GM12878 (cell line): ENCODE results near the gene FPGS. TPM values are rescaled to one million over a fixed set of nuclear protein-coding genes. Genes with fewer than 3 reads are reported as not detected.

Source experiments
- ATAC-seq: fragments of 200-7000 bp; cut with Tn5 transposase; 3 replicates; pipeline ENCODE4 v1.9.1; 2020; ENCODE audit warnings: mild to moderate bottlenecking, moderate library complexity
- BruUV-seq: library from RNA; stranded (reverse); fragments of 400-500 nt; replicated peaks from 2 replicates; lab custom pipeline; 2021; lab: Mats Ljungman, UMichigan
- CTCF ChIA-PET: fragments of 300-600 bp; sonication (Branson Sonifier 250); formaldehyde crosslinking; extraction: SDS; loops from one replicate; lab custom pipeline; 2021; ENCODE audit warnings: inconsistent platforms; lab: Yijun Ruan, JAX
- POLR2A ChIA-PET: fragments of 350-600 bp; formaldehyde crosslinking; extraction: SDS; loops from one replicate; lab custom pipeline; 2021; ENCODE audit warnings: inconsistent platforms; lab: Charles Lee
- RAD21 ChIA-PET: fragments of 300-600 bp; sonication (Branson Sonifier 250); formaldehyde crosslinking; loops from one replicate; lab custom pipeline; 2023; ENCODE audit warnings: antibody characterized with exemption; ENCODE audit not compliant: unreplicated experiment; lab: Charles Lee
- SMC1A ChIA-PET: fragments of 300-600 bp; sonication (Branson Sonifier 250); formaldehyde crosslinking; loops from one replicate; lab custom pipeline; 2023; ENCODE audit not compliant: unreplicated experiment, uncharacterized antibody; lab: Charles Lee
- DNase-seq: peaks from one replicate; pipeline ENCODE4 v3.0.0-alpha.2; 2011; ENCODE audit warnings: low read depth, low spot score
- FAIRE-seq: peaks from 3 replicates; lab custom pipeline; 2011; peaks lifted over from hg19 to GRCh38; lab: Jason Lieb, UNC
- H2AFZ ChIP-seq: 2 replicates; pipeline ENCODE4 v1.6.0; 2011; ENCODE audit warnings: low read depth, low read length, control low read depth; ENCODE audit not compliant: control insufficient read depth
- H3K27ac ChIP-seq: 2 replicates; pipeline ENCODE4 v1.5.1; 2011; ENCODE audit warnings: control low read depth; ENCODE audit not compliant: control insufficient read depth, insufficient read depth
- H3K27me3 ChIP-seq, 2 experiments: replicated peaks in 1 of 2; 2 replicates each; pipeline versions ENCODE4 v1.6.0 to v1.6.1; 2011; ENCODE audit warnings: low read length in 1 of 2; ENCODE audit not compliant: control insufficient read depth in 2 of 2, insufficient read depth in 2 of 2
- H3K36me3 ChIP-seq, 2 experiments: 2 replicates each; pipeline ENCODE4 v1.5.1; 2011; ENCODE audit warnings: low read length in 1 of 2; ENCODE audit not compliant: control insufficient read depth in 2 of 2, insufficient read depth in 2 of 2
- H3K4me1 ChIP-seq: 2 replicates; pipeline ENCODE4 v1.6.1; 2011; ENCODE audit warnings: mild to moderate bottlenecking, low read length, moderate library complexity, mixed read lengths; ENCODE audit not compliant: control insufficient read depth, insufficient read depth
- H3K4me2 ChIP-seq: 2 replicates; pipeline ENCODE4 v1.6.0; 2011; ENCODE audit warnings: control low read depth; ENCODE audit not compliant: control insufficient read depth, insufficient read depth
- H3K4me3 ChIP-seq: fragments of 200-600 bp; sonication (generic); 2 replicates; pipeline ENCODE4 v1.5.1; 2016
- H3K79me2 ChIP-seq: 2 replicates; pipeline ENCODE4 v1.6.0; 2011; ENCODE audit warnings: low read length; ENCODE audit not compliant: control insufficient read depth, insufficient read depth
- H3K9ac ChIP-seq: 2 replicates; pipeline ENCODE4 v1.8.0; 2011; ENCODE audit warnings: low read length, control low read depth, mixed read lengths; ENCODE audit not compliant: control insufficient read depth, insufficient read depth
- H3K9me3 ChIP-seq: replicated peaks from 3 replicates; pipeline ENCODE4 v1.5.1; 2011; ENCODE audit warnings: mild to moderate bottlenecking, low read length; ENCODE audit not compliant: control insufficient read depth, insufficient read depth
- H4K20me1 ChIP-seq: 2 replicates; pipeline ENCODE4 v1.6.0; 2011; ENCODE audit not compliant: control insufficient read depth, insufficient read depth
- ATF7 ChIP-seq: fragments of 450-650 bp; IDR thresholded peaks from 2 replicates; pipeline ENCODE4 v1.6.1; 2016; ENCODE audit warnings: low read depth, mild to moderate bottlenecking
- CBFB ChIP-seq: IDR thresholded peaks from 2 replicates; pipeline ENCODE4 v1.6.1; 2016; ENCODE audit warnings: antibody characterized with exemption, low read depth
- CEBPZ ChIP-seq: fragments of 150-350 bp; IDR thresholded peaks from 2 replicates; pipeline ENCODE4 v1.6.1; 2016; ENCODE audit warnings: low read depth, low read length
- CHD1 ChIP-seq: IDR thresholded peaks from 2 replicates; pipeline ENCODE4 v1.6.1; 2012; ENCODE audit warnings: low read depth, low read length, improper control_type of control experiment
- CREM ChIP-seq: IDR thresholded peaks from 2 replicates; pipeline ENCODE4 v1.6.1; 2014; ENCODE audit warnings: antibody characterized with exemption, low read depth
- E2F8 ChIP-seq: fragments of 450-650 bp; IDR thresholded peaks from 2 replicates; pipeline ENCODE4 v1.6.1; 2018; ENCODE audit warnings: mild to moderate bottlenecking, low read depth, moderate library complexity; ENCODE audit not compliant: partially characterized antibody
- MXI1 ChIP-seq: fragments of 150-350 bp; IDR thresholded peaks from 2 replicates; pipeline ENCODE4 v1.6.1; 2011; ENCODE audit warnings: low read depth, mild to moderate bottlenecking, inconsistent platforms, low read length, improper control_type of control experiment
- POLR2A ChIP-seq: IDR thresholded peaks from 2 replicates; pipeline ENCODE4 v1.6.1; 2011; ENCODE audit warnings: low read depth, mild to moderate bottlenecking, low read length
- POLR2AphosphoS5 ChIP-seq: IDR thresholded peaks from 2 replicates; pipeline ENCODE4 v1.6.1; 2011; ENCODE audit warnings: mild to moderate bottlenecking, low read length, inconsistent platforms
- POU2F2 ChIP-seq: IDR thresholded peaks from 3 replicates; pipeline ENCODE4 v1.6.1; 2011; ENCODE audit warnings: low read depth, mild to moderate bottlenecking, low read length, borderline replicate concordance
- RAD51 ChIP-seq: fragments of 450-650 bp; IDR thresholded peaks from 2 replicates; pipeline ENCODE4 v1.6.1; 2016; ENCODE audit warnings: moderate library complexity, mild to moderate bottlenecking, inconsistent platforms
- RBBP5 ChIP-seq: fragments of 200-600 bp; sonication (generic); conservative IDR thresholded peaks from 2 replicates; pipeline ENCODE4 v1.6.1; 2016
- YY1 ChIP-seq: IDR thresholded peaks from 2 replicates; pipeline ENCODE4 v1.6.1; 2011; ENCODE audit warnings: low read depth, mild to moderate bottlenecking, low read length
- WGBS: methylation state at CpG from one replicate; pipeline ENCODE4 v1.1.6; 2016; ENCODE audit warnings: low lambda C conversion rate; ENCODE audit not compliant: insufficient replicate concordance, insufficient coverage; ENCODE audit errors: missing lambda C conversion rate; 5-methylcytosine and 5-hydroxymethylcytosine counted together
- in situ Hi-C: fragments of 300-500 bp; cut with MboI; formaldehyde crosslinking; loops from 9 replicates; pipeline ENCODE4 v1.14.3; 2018; ENCODE audit warnings: mixed read lengths
- intact Hi-C: fragments of 100-400 bp; cut with micrococcal nuclease; formaldehyde crosslinking; loops from one replicate; pipeline ENCODE4 v1.14.2; 2022; ENCODE audit not compliant: unreplicated experiment
- polyA plus RNA-seq, 11 experiments: library from polyadenylated mRNA; depleted of rRNA in 4 of 11; unstranded in 6 of 11; stranded (reverse) in 5 of 11; fragments of >200 nt; fragmentation: Nextera tagmentation in 4 of 11; fragmentation: Illumina TruSeq in 1 of 11; extraction: Ambion mirVana in 4 of 11; extraction: Trizol in 1 of 11; gene quantifications; 1 replicate in 1 of 11; 2 replicates in 10 of 11; pipeline versions ENCODE4 v1.2.1 to v1.2.3, GENCODE V29; 2011 to 2016; ENCODE audit warnings: inconsistent platforms in 2 of 11, missing spikeins in 2 of 11, low read depth in 1 of 11
- total RNA-seq, 4 experiments: library from RNA; depleted of rRNA in 3 of 4; stranded (reverse); fragments of >200 nt in 3 of 4; fragmentation: Illumina TruSeq in 1 of 4; extraction: Trizol in 1 of 4; gene quantifications; 2 replicates each; pipeline versions ENCODE4 v1.2.1 to v1.2.3, GENCODE V29; 2013 to 2021

The FPGS gene
- total and polyA plus RNA-seq, 10 of the 15 experiments (the other 5 are each of a cell fraction or from before 2014, with no cell fraction given), result 1.2 to 127 (median 80.4) TPM

GRCh38 chr9:127801955-127802575 is 617 bp upstream of the FPGS start (continued):
- TF ChIP-seq CEBPZ (no peak), ATF7 (0 out of 2 replicates have a peak, but pooled peaks have one; percentile 24)
- TF ChIP-seq, all 136 proteins: peak for 7

- Histone ChIP-seq H3K4me3 (peak overlapping the region; percentile 85), H4K20me1 (no peaks in the 10 kb centered on the region), H3K4me2 (peak overlapping the region; percentile 100), H3K9ac (peak overlapping the region; percentile 99), H3K9me3 (no peaks in the 10 kb centered on the region), H3K4me1 (peaks cover 16% of the 10 kb centered on the region), H3K79me2 (peaks cover 20% of the 10 kb centered on the region), H3K36me3 (peaks cover 0 to 7% of the 10 kb centered on the region in 2 experiments; a peak in 3 of 4 replicates), H2AFZ (peak overlapping the region; percentile 83), H3K27me3 (no peaks in the 10 kb centered on the region), H3K27ac (peak overlapping the region; percentile 97)
- ChIA-PET RAD21 (interaction anchor here (1.3 to 1.8 kb wide), 3 partner anchors 69 to 117 kb away, joined by 3 to 10 read pairs (median 4); partner anchors contain the start of genes ST6GALNAC4 and TOR2A), POLR2A (interaction anchor here (0.6 to 1.3 kb wide), 7 partner anchors 18 to 103 kb away, joined by 3 to 4 read pairs (median 3); partner anchors contain the start of genes CDK9 and SH2D3C), SMC1A (interaction anchor here (0.6 to 1.8 kb wide), 2 partner anchors 11 to 112 kb away, joined by 3 read pairs; no protein-coding TSS in a partner anchor), CTCF (interaction anchor here (0.9 to 1.3 kb wide), 3 partner anchors 18 to 118 kb away, joined by 3 read pairs; partner anchors contain the start of gene CDK9)
- DNase-seq (no peak), FAIRE-seq (no peak), ATAC-seq (peak; percentile 44)
- 25% methylated on average over 18 of the region's 18 CpGs for WGBS
- in situ Hi-C loops, result no loop called here
- TSS peak; percentile 70 for BruUV-seq
- intact Hi-C loops, result loop anchor here (5.0 kb wide), 1 partner anchor 114 kb away; the partner anchor contains the start of gene ST6GALNAC4
- TF ChIP-seq MXI1 (no peak), CBFB (no peak), POLR2AphosphoS5 (peak; percentile 53; the same call in 1 of the 2 replicates), POU2F2 (0 out of 3 replicates have a peak, but pooled peaks have one; percentile 16), YY1 (0 out of 2 replicates have a peak, but pooled peaks have one; percentile 33), CHD1 (no peak), POLR2A (peak; percentile 37; the same call in 1 of the 2 replicates), CREM (no peak), E2F8 (no peak), RAD51 (no peak), RBBP5 (no peak)
Measured at GRCh38 chr9:127803507-127804352, 1.0 kb downstream of the FPGS start.
